H1 (cell line): ENCODE results near the gene SRGAP2C. TPM values are rescaled to one million over a fixed set of nuclear protein-coding genes. Genes with fewer than 3 reads are reported as not detected.

ENCODE experiments used
- CTCF ChIA-PET: fragments of 300-600 bp; sonication (Branson Sonifier 250); formaldehyde crosslinking; loops from one replicate; lab custom pipeline; 2021; ENCODE audit not compliant: partially characterized antibody; lab: Charles Lee
- POLR2A ChIA-PET: fragments of 300-600 bp; sonication (Branson Sonifier 250); formaldehyde crosslinking; loops from one replicate; lab custom pipeline; 2021; ENCODE audit warnings: inconsistent platforms; ENCODE audit not compliant: partially characterized antibody; lab: Charles Lee
- DNase-seq, 2 experiments: peaks; one replicate each; pipeline versions ENCODE4 v3.0.0 to v3.0.0-alpha.2; 2010 to 2022; ENCODE audit warnings: low spot score in 2 of 2, low read depth in 1 of 2, mixed read lengths in 1 of 2
- FAIRE-seq: peaks from 2 replicates; lab custom pipeline; 2011; peaks lifted over from hg19 to GRCh38; lab: Jason Lieb, UNC
- H2AFZ ChIP-seq: 2 replicates; pipeline ENCODE4 v1.8.1; 2012; ENCODE audit warnings: low read length, inconsistent platforms
- H2AK5ac ChIP-seq: 2 replicates; pipeline ENCODE4 v1.6.1; 2013; ENCODE audit warnings: low read depth, low read length
- H2BK120ac ChIP-seq: replicated peaks from 2 replicates; pipeline ENCODE3; 2013; ENCODE audit warnings: low read depth, low read length, inconsistent platforms
- H2BK12ac ChIP-seq: 2 replicates; pipeline ENCODE4 v1.6.1; 2013; ENCODE audit warnings: low read depth, low read length
- H2BK15ac ChIP-seq: 2 replicates; pipeline ENCODE4 v1.6.1; 2013; ENCODE audit warnings: low read length
- H2BK20ac ChIP-seq: 2 replicates; pipeline ENCODE4 v1.6.1; 2013; ENCODE audit warnings: low read length
- H2BK5ac ChIP-seq: 2 replicates; pipeline ENCODE4 v1.6.1; 2013; ENCODE audit warnings: low read depth, low read length
- H3K14ac ChIP-seq: 2 replicates; pipeline ENCODE4 v1.6.1; 2013; ENCODE audit warnings: inconsistent platforms; ENCODE audit not compliant: insufficient read length
- H3K18ac ChIP-seq: 2 replicates; pipeline ENCODE4 v1.6.1; 2013; ENCODE audit warnings: low read length; ENCODE audit errors: extremely low read depth
- H3K23ac ChIP-seq: 2 replicates; pipeline ENCODE4 v1.6.1; 2013; ENCODE audit warnings: inconsistent platforms; ENCODE audit not compliant: insufficient read length
- H3K23me2 ChIP-seq: 2 replicates; pipeline ENCODE4 v1.6.1; 2013; ENCODE audit warnings: low read depth, low read length
- H3K27ac ChIP-seq: 2 replicates; pipeline ENCODE4 v1.6.1; 2011; ENCODE audit warnings: low read depth, low read length, inconsistent platforms
- H3K27me3 ChIP-seq, 4 experiments: replicated peaks in 1 of 4; 1 replicate in 1 of 4; 2 replicates in 3 of 4; pipeline versions ENCODE4 v1.6.1 to v1.8.1; 2011 to 2013; ENCODE audit warnings: low read length in 3 of 4, mild to moderate bottlenecking in 3 of 4, inconsistent platforms in 2 of 4, mixed read lengths in 2 of 4, moderate library complexity in 1 of 4; ENCODE audit not compliant: control insufficient read depth in 3 of 4, insufficient read depth in 3 of 4; ENCODE audit errors: extremely low read depth in 1 of 4
- H3K36me3 ChIP-seq, 4 experiments: 2 replicates each; pipeline versions ENCODE4 v1.6.1 to v1.8.1; 2011 to 2013; ENCODE audit warnings: mild to moderate bottlenecking in 4 of 4, low read length in 3 of 4, moderate library complexity in 2 of 4, control low read depth in 1 of 4, inconsistent platforms in 1 of 4; ENCODE audit not compliant: insufficient read depth in 4 of 4, control insufficient read depth in 2 of 4
- H3K4ac ChIP-seq: replicated peaks from 2 replicates; pipeline ENCODE3; 2013; ENCODE audit warnings: low read length, low read depth, mixed read lengths, inconsistent platforms; ENCODE audit not compliant: insufficient read length
- H3K4me1 ChIP-seq, 4 experiments: replicated peaks in 1 of 4; 1 replicate in 1 of 4; 2 replicates in 3 of 4; pipeline versions ENCODE4 v1.6.1 to v1.8.1; 2011 to 2013; ENCODE audit warnings: low read length in 3 of 4, inconsistent platforms in 2 of 4, mixed read lengths in 1 of 4; ENCODE audit not compliant: insufficient read depth in 4 of 4, control insufficient read depth in 3 of 4
- H3K4me2 ChIP-seq, 2 experiments: 2 replicates each; pipeline versions ENCODE4 v1.6.1 to v1.8.1; 2011 to 2013; ENCODE audit warnings: low read depth in 2 of 2, low read length in 2 of 2, control low read depth in 1 of 2, inconsistent platforms in 1 of 2, mild to moderate bottlenecking in 1 of 2; ENCODE audit not compliant: insufficient read depth in 1 of 2
- H3K4me3 ChIP-seq, 4 experiments: fragments of 200-600, 300-600 bp in 1 of 4; sonication (generic), shearing (Covaris generic), sonication (Bioruptor Twin) in 1 of 4; 2 replicates each; pipeline versions ENCODE4 v1.5.1 to v1.8.1; 2011 to 2016; ENCODE audit warnings: low read length in 4 of 4, low read depth in 3 of 4, control low read depth in 2 of 4, inconsistent platforms in 2 of 4, mild to moderate bottlenecking in 2 of 4, mixed read lengths in 1 of 4, moderate library complexity in 1 of 4; ENCODE audit not compliant: insufficient read depth in 2 of 4; ENCODE audit errors: extremely low read depth in 1 of 4
- H3K56ac ChIP-seq: replicated peaks from 2 replicates; pipeline ENCODE3; 2013; ENCODE audit warnings: low read depth, mild to moderate bottlenecking, mixed read lengths, low read length, inconsistent platforms; ENCODE audit not compliant: insufficient read length
- H3K79me1 ChIP-seq: 2 replicates; pipeline ENCODE4 v1.6.1; 2013; ENCODE audit warnings: low read depth, low read length, control low read depth
- H3K79me2 ChIP-seq, 2 experiments: 2 replicates each; pipeline versions ENCODE4 v1.6.1 to v1.8.1; 2012 to 2013; ENCODE audit warnings: low read length in 2 of 2, mild to moderate bottlenecking in 2 of 2, inconsistent platforms in 1 of 2; ENCODE audit not compliant: insufficient read depth in 2 of 2, control insufficient read depth in 1 of 2
- H3K9ac ChIP-seq, 4 experiments: replicated peaks in 1 of 4; 1 replicate in 1 of 4; 2 replicates in 3 of 4; pipeline versions ENCODE4 v1.6.1 to v1.8.1; 2011 to 2013; ENCODE audit warnings: low read depth in 3 of 4, low read length in 3 of 4, control low read depth in 2 of 4, mild to moderate bottlenecking in 2 of 4, moderate library complexity in 2 of 4, inconsistent platforms in 1 of 4; ENCODE audit errors: extremely low read depth in 1 of 4
- H3K9me3 ChIP-seq, 2 experiments: 2 replicates each; pipeline versions ENCODE4 v1.6.1 to v1.8.1; 2012 to 2013; ENCODE audit warnings: mild to moderate bottlenecking in 2 of 2, moderate library complexity in 2 of 2, control low read depth in 1 of 2, inconsistent platforms in 1 of 2, low read depth in 1 of 2, low read length in 1 of 2, mixed read lengths in 1 of 2; ENCODE audit not compliant: insufficient read depth in 2 of 2
- H4K20me1 ChIP-seq, 2 experiments: replicated peaks in 1 of 2; 2 replicates each; pipeline versions ENCODE3 to v1.8.1; 2011 to 2013; ENCODE audit warnings: inconsistent platforms in 2 of 2, low read length in 2 of 2, mild to moderate bottlenecking in 1 of 2; ENCODE audit not compliant: insufficient read depth in 2 of 2, control insufficient read depth in 1 of 2
- H4K5ac ChIP-seq: 2 replicates; pipeline ENCODE4 v1.6.1; 2013; ENCODE audit warnings: low read length, low read depth, mixed read lengths, inconsistent platforms; ENCODE audit not compliant: insufficient read length
- H4K8ac ChIP-seq: 2 replicates; pipeline ENCODE4 v1.8.0; 2013; ENCODE audit warnings: mild to moderate bottlenecking, moderate library complexity, low read length, inconsistent platforms; ENCODE audit not compliant: insufficient read depth; ENCODE audit errors: extremely low read depth
- H4K91ac ChIP-seq: replicated peaks from 2 replicates; pipeline ENCODE3; 2013; ENCODE audit warnings: low read length, mixed read lengths, inconsistent platforms; ENCODE audit not compliant: insufficient read length
- CEBPB ChIP-seq: IDR thresholded peaks from 2 replicates; pipeline ENCODE4 v1.6.1; 2012; ENCODE audit warnings: low read depth, low read length
- NANOG ChIP-seq: IDR thresholded peaks from 2 replicates; pipeline ENCODE4 v1.6.1; 2011; ENCODE audit warnings: low read length, low read depth, mild to moderate bottlenecking, inconsistent platforms; ENCODE audit not compliant: insufficient read depth, poor library complexity, severe bottlenecking
- NRF1 ChIP-seq: IDR thresholded peaks from 2 replicates; pipeline ENCODE4 v1.6.1; 2011; ENCODE audit warnings: mild to moderate bottlenecking, low read depth, low read length, improper control_type of control experiment
- POLR2AphosphoS5 ChIP-seq: IDR thresholded peaks from 2 replicates; pipeline ENCODE4 v1.6.1; 2011; ENCODE audit warnings: low read depth, low read length
- RFX5 ChIP-seq: IDR thresholded peaks from 2 replicates; pipeline ENCODE4 v1.6.1; 2011; ENCODE audit warnings: low read depth, low read length, improper control_type of control experiment, borderline replicate concordance
- SP4 ChIP-seq: IDR thresholded peaks from 2 replicates; pipeline ENCODE4 v1.6.1; 2012; ENCODE audit warnings: low read length, inconsistent platforms
- TEAD4 ChIP-seq: IDR thresholded peaks from 2 replicates; pipeline ENCODE4 v1.6.1; 2012; ENCODE audit warnings: low read depth, low read length, inconsistent platforms, mixed read lengths
- ZNF274 ChIP-seq: IDR thresholded peaks from 2 replicates; pipeline ENCODE4 v1.7.0; 2012; ENCODE audit warnings: low read length, borderline replicate concordance; ENCODE audit errors: extremely low read depth
- WGBS, 2 experiments: shearing (Covaris generic) in 1 of 2; methylation state at CpG; one replicate each; pipeline versions ENCODE4 v1.1.6 to v1.1.7; 2013 to 2015; ENCODE audit warnings: low lambda C conversion rate in 2 of 2, mixed read lengths in 2 of 2, inconsistent platforms in 1 of 2, low coverage in 1 of 2, missing lambda C conversion rate in 1 of 2; ENCODE audit not compliant: insufficient replicate concordance in 2 of 2, insufficient coverage in 1 of 2, insufficient read length in 1 of 2; ENCODE audit errors: extremely low coverage in 1 of 2, missing lambda C conversion rate in 1 of 2; 5-methylcytosine and 5-hydroxymethylcytosine counted together
- polyA plus RNA-seq, 7 experiments: library from polyadenylated mRNA; depleted of rRNA in 3 of 7; stranded (reverse) in 5 of 7; unstranded in 2 of 7; fragments of >200 nt in 5 of 7; fragments of 200-250 nt in 2 of 7; gene quantifications; 1 replicate in 5 of 7; 2 replicates in 1 of 7; 4 replicates in 1 of 7; pipeline versions ENCODE4 v1.2.1 to v1.2.3, GENCODE V29; 2011 to 2013; ENCODE audit warnings: missing spikeins in 2 of 7, mixed read lengths in 2 of 7
- total RNA-seq: library from RNA; stranded (reverse); fragmentation: NEBNext Ultra II Directional; extraction: Animal tissue kit (Norgen Biotek cat#: 25700); gene quantifications from 2 replicates; pipeline ENCODE4 v1.2.1, GENCODE V29; 2021

Gene SRGAP2C
- total and polyA plus RNA-seq, 2 of the 8 experiments (the other 6 are each of a cell fraction or from before 2014, with no cell fraction given): 2.5 to 25.2 TPM

DNA sequence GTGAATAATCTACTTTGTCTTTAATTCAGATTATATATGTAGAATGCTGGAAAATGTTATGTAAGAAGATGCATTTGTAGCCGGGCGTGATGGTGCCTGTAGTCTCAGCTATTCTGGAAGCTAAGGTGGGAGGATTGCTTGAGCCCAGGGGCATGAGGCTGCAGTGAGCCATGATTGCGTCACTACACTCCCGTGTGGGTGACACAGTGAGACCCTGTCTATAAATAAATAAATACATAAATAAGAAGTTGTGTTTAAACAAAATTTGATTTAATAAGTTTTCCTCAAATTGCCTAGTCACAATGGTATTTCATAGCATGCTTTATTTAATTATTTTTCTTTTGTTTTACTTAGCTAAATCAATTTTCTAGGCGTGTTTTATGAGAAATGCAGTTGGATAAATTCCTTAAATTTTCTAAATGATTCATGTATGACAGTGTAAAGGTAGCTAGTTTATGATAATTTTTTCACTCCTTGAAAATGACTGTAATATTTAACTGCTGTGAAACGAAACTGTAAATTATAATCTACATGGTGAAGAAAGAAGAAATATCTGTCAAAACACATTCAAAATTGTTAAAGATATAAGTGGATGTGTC lies 232.6 kb downstream of the SRGAP2C start:
- ChIA-PET CTCF (interaction anchor here (0.7 to 1.1 kb wide), 2 partner anchors 55 to 169 kb away, joined by 3 read pairs; no protein-coding TSS in a partner anchor), POLR2A (no interaction called here)
- H3K4ac ChIP-seq: no peak overlapping the region
- H4K8ac ChIP-seq: no peak overlapping the region
- H3K9ac ChIP-seq: no peak overlapping the region
- TF ChIP-seq CEBPB: peak; percentile 86
- no peak for TF ChIP-seq NRF1
- no peak for TF ChIP-seq SP4
- no peak for TF ChIP-seq TEAD4
- TF ChIP-seq ZNF274: no peak
- no peak for TF ChIP-seq RFX5
- no peak for TF ChIP-seq NANOG
- TF ChIP-seq POLR2AphosphoS5: no peak
- no peak overlapping the region for H2BK12ac ChIP-seq
- H4K91ac ChIP-seq: no peak overlapping the region
- H2BK20ac ChIP-seq: no peak overlapping the region
- no peaks in the 10 kb centered on the region for H3K23me2 ChIP-seq
- H3K4me2 ChIP-seq: no peak overlapping the region
- no peak overlapping the region for H4K5ac ChIP-seq
- no peak overlapping the region for H2BK5ac ChIP-seq
- no peak overlapping the region for H3K23ac ChIP-seq
- no peaks in the 10 kb centered on the region; a peak in 1 of 7 replicates for H3K4me1 ChIP-seq
- no peak overlapping the region for H2AFZ ChIP-seq
- H3K27ac ChIP-seq: no peak overlapping the region
- no peaks in the 10 kb centered on the region for H3K79me2 ChIP-seq
- no peak overlapping the region for H3K4me3 ChIP-seq
- no peak for DNase-seq
- no peak overlapping the region for H2BK15ac ChIP-seq
- H3K36me3 ChIP-seq: no peaks in the 10 kb centered on the region
- FAIRE-seq: no peak
- H3K79me1 ChIP-seq: no peaks in the 10 kb centered on the region
- no peak overlapping the region for H2BK120ac ChIP-seq
- H3K56ac ChIP-seq: no peak overlapping the region
- H3K18ac ChIP-seq: no peak overlapping the region
- H3K27me3 ChIP-seq: no peaks in the 10 kb centered on the region
- no peaks in the 10 kb centered on the region for H3K9me3 ChIP-seq
- H4K20me1 ChIP-seq: no peaks in the 10 kb centered on the region
- no peak overlapping the region for H2AK5ac ChIP-seq
- no peak overlapping the region for H3K14ac ChIP-seq
- WGBS, 2 experiments: 80% methylated on average over 6 of the region's 6 CpGs; no CpG with 5 or more reads in 1 of the 2 experiments
